ENCODE results near the gene PEX12.

GRCh38 chr17:35607239-35607847 is 29.0 kb upstream of the PEX12 start:
- TF ChIP-seq, protein P1, sequence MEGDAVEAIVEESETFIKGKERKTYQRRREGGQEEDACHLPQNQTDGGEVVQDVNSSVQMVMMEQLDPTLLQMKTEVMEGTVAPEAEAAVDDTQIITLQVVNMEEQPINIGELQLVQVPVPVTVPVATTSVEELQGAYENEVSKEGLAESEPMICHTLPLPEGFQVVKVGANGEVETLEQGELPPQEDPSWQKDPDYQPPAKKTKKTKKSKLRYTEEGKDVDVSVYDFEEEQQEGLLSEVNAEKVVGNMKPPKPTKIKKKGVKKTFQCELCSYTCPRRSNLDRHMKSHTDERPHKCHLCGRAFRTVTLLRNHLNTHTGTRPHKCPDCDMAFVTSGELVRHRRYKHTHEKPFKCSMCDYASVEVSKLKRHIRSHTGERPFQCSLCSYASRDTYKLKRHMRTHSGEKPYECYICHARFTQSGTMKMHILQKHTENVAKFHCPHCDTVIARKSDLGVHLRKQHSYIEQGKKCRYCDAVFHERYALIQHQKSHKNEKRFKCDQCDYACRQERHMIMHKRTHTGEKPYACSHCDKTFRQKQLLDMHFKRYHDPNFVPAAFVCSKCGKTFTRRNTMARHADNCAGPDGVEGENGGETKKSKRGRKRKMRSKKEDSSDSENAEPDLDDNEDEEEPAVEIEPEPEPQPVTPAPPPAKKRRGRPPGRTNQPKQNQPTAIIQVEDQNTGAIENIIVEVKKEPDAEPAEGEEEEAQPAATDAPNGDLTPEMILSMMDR (IDR thresholded peaks at IDR 0.05): no peak
- no peak for TF ChIP-seq POLR2A (IDR thresholded peaks at IDR 0.05)
